ENCODE data around the gene PSMB11. TPM values are rescaled to one million over a fixed set of nuclear protein-coding genes. Genes with fewer than 3 reads are reported as not detected.

The PSMB11 gene
- total RNA-seq, result not detected in 2 replicates

GRCh38 chr14:23042162-23042965 is at the start of gene PSMB11:
PSMB11 (plus strand) TSS chr14:23042212; CDS start chr14:23042226, 14 bp downstream.

GRCh38 chr14:23009939-23010726 is 31.9 kb upstream of the PSMB11 start, which contains the start of gene C14orf93:
C14orf93 (minus strand) TSS chr14:23010143; CDS start chr14:22999023, 11,120 bp downstream.

GRCh38 chr14:23034498-23035302 is 7.3 kb upstream of the PSMB11 start, which contains the start of gene PSMB5:
PSMB5 (minus strand) TSS chr14:23034900; CDS start chr14:23034881, 19 bp downstream.

GRCh38 chr14:23056956-23057756 is 15.1 kb downstream of the PSMB11 start, which contains the start of gene CDH24:
CDH24 (minus strand) TSS chr14:23057520; CDS start chr14:23055733, 1,787 bp downstream.

Other genes with a start within 250 kb of the PSMB11 start
- gene SLC7A7, start 226.8 kb upstream of the PSMB11 start, total RNA-seq, result 4.1 and 5.3 TPM in 2 replicates
- gene MRPL52, start 212.3 kb upstream of the PSMB11 start, total RNA-seq, result 34.1 and 35.0 TPM in 2 replicates
- gene MMP14, start 205.6 kb upstream of the PSMB11 start, total RNA-seq, result 51.7 and 95.7 TPM in 2 replicates
- 40.7 and 42.5 TPM in 2 replicates for gene LRP10, start 170.5 kb upstream of the PSMB11 start, total RNA-seq
- gene REM2, start 159.0 kb upstream of the PSMB11 start, total RNA-seq, result under 0.01 TPM in 1 of 2 replicates, not detected in the other
- gene RBM23, start 123.1 kb upstream of the PSMB11 start, total RNA-seq, result 49.2 and 55.0 TPM in 2 replicates
- 34.6 and 42.8 TPM in 2 replicates for gene PRMT5, start 112.8 kb upstream of the PSMB11 start, total RNA-seq
- 14.3 and 21.7 TPM in 2 replicates for gene HAUS4, start 85.1 kb upstream of the PSMB11 start, total RNA-seq
- 16.9 and 42.6 TPM in 2 replicates for gene AJUBA, start 59.7 kb upstream of the PSMB11 start, total RNA-seq
- 5.1 and 6.1 TPM in 2 replicates for gene C14orf93, start 32.1 kb upstream of the PSMB11 start, total RNA-seq
- gene PSMB5, start 7.3 kb upstream of the PSMB11 start, total RNA-seq, result 185 and 196 TPM in 2 replicates
- 0.54 and 0.69 TPM in 2 replicates for gene CDH24, start 15.3 kb downstream of the PSMB11 start, total RNA-seq
- gene ACIN1, start 52.9 kb downstream of the PSMB11 start, total RNA-seq, result 44.0 and 56.1 TPM in 2 replicates
- 43.2 and 50.3 TPM in 2 replicates for gene C14orf119, start 53.3 kb downstream of the PSMB11 start, total RNA-seq
- gene CIROP, start 62.8 kb downstream of the PSMB11 start, total RNA-seq, result not detected in 2 replicates
- gene CEBPE, start 77.0 kb downstream of the PSMB11 start, total RNA-seq, result not detected in 2 replicates
- 0.11 and 3.1 TPM in 2 replicates for gene SLC7A8, start 141.4 kb downstream of the PSMB11 start, total RNA-seq
- not detected in 2 replicates for gene RNF212B, start 195.7 kb downstream of the PSMB11 start, total RNA-seq
- 3.3 and 3.9 TPM in 2 replicates for gene HOMEZ, start 243.9 kb downstream of the PSMB11 start, total RNA-seq